Islet precursor cell (in vitro differentiated cells): ENCODE data around the gene RGS11.
"Not testable (repeated sequence)": the region's sequence is repeated elsewhere in the genome, so short reads cannot be mapped to it uniquely, and the experiment has no call there.

Source experiments
- DNase-seq: peaks from one replicate; pipeline ENCODE4 v3.0.0-alpha.2; 2018

Gene RGS11

GRCh38 chr16:279531-279930, 3.8 kb upstream of the RGS11 start:
- no peak for DNase-seq

GRCh38 chr16:278863-279366, 3.2 kb upstream of the RGS11 start:
- peak; percentile 70 for DNase-seq

GRCh38 chr16:276426-277077, 808 bp upstream of the RGS11 start:
- no peak for DNase-seq

- no peak for DNase-seq
Measured at GRCh38 chr16:275041-275641, 603 bp downstream of the RGS11 start.

GRCh38 chr16:273547-274421, 2.0 kb downstream of the RGS11 start:
- no peak for DNase-seq

GRCh38 chr16:272633-273546, 2.9 kb downstream of the RGS11 start:
- no peak for DNase-seq

- DNase-seq, result peak; percentile 43
Measured at GRCh38 chr16:270381-271255, 5.1 kb downstream of the RGS11 start.

GRCh38 chr16:269061-269796, 6.5 kb downstream of the RGS11 start:
- DNase-seq, result peak; percentile 52

- DNase-seq, result peak; percentile 53
Measured at GRCh38 chr16:268141-269053, 7.3 kb downstream of the RGS11 start.

GRCh38 chr16:267562-267961, 8.2 kb downstream of the RGS11 start:
- DNase-seq, result not testable (repeated sequence)

GRCh38 chr16:266258-267164, 9.2 kb downstream of the RGS11 start:
- DNase-seq, result peak; percentile 48

- peak; percentile 47 for DNase-seq
Measured at GRCh38 chr16:265711-266110, 10.0 kb downstream of the RGS11 start.

- peak; percentile 44 for DNase-seq
Measured at GRCh38 chr16:265002-265529, 10.7 kb downstream of the RGS11 start.

GRCh38 chr16:264440-264951, 11.2 kb downstream of the RGS11 start:
- DNase-seq, result peak; percentile 48

- no peak for DNase-seq
Measured at GRCh38 chr16:263944-264343, 11.8 kb downstream of the RGS11 start.

- no peak for DNase-seq
Measured at GRCh38 chr16:263182-263774, 12.5 kb downstream of the RGS11 start.

GRCh38 chr16:262121-262745, 13.5 kb downstream of the RGS11 start:
- DNase-seq, result peak; percentile 49
